Neuron (in vitro differentiated cells): ENCODE results near the gene ALKBH8.

Source experiments
- H2AFZ ChIP-seq: one replicate; pipeline ENCODE4 v1.6.1; 2013; ENCODE audit warnings: low read depth, mild to moderate bottlenecking, inconsistent platforms, low read length, moderate library complexity
- H3K27me3 ChIP-seq: one replicate; pipeline ENCODE4 v1.6.1; 2013; ENCODE audit warnings: low read length; ENCODE audit not compliant: insufficient read depth
- H3K36me3 ChIP-seq: one replicate; pipeline ENCODE4 v1.6.1; 2013; ENCODE audit warnings: low read length; ENCODE audit not compliant: insufficient read depth
- H3K4me1 ChIP-seq: one replicate; pipeline ENCODE4 v1.6.1; 2013; ENCODE audit warnings: low read length; ENCODE audit not compliant: insufficient read depth
- H3K4me3 ChIP-seq: 2 replicates; pipeline ENCODE4 v1.5.1; 2013; ENCODE audit warnings: mild to moderate bottlenecking, low read length, moderate library complexity
- H3K9me3 ChIP-seq: one replicate; pipeline ENCODE4 v1.6.1; 2013; ENCODE audit warnings: low read length

The ALKBH8 gene

GRCh38 chr11:107565219-107565937 is at the start of gene ALKBH8:
Gene ALKBH8 (minus strand): TSS chr11:107565735. CDS start chr11:107560893, 4,842 bp downstream.
- Histone ChIP-seq H3K4me3 (peak within 1 kb of the TSS; percentile 88), H3K9me3 (peaks cover under 1% of the 10 kb centered on the region), H3K4me1 (peaks cover 19% of the 10 kb centered on the region), H3K27me3 (no peaks in the 10 kb centered on the region), H2AFZ (peak within 1 kb of the TSS; percentile 71), H3K36me3 (no peaks in the 10 kb centered on the region)

GRCh38 chr11:107612445-107612844 is 46.9 kb upstream of the ALKBH8 start:
- Histone ChIP-seq H3K4me3 (no peak overlapping the region), H2AFZ (no peak overlapping the region), H3K36me3 (no peaks in the 10 kb centered on the region), H3K9me3 (no peaks in the 10 kb centered on the region), H3K27me3 (no peaks in the 10 kb centered on the region), H3K4me1 (peaks cover 15% of the 10 kb centered on the region)

- Histone ChIP-seq H2AFZ (no peak overlapping the region), H3K4me1 (peaks cover 24% of the 10 kb centered on the region), H3K9me3 (no peaks in the 10 kb centered on the region), H3K27me3 (no peaks in the 10 kb centered on the region), H3K36me3 (no peaks in the 10 kb centered on the region), H3K4me3 (peak overlapping the region; percentile 13)
Observed at GRCh38 chr11:107609400-107610218, 44.1 kb upstream of the ALKBH8 start.

GRCh38 chr11:107608809-107609208 is 43.3 kb upstream of the ALKBH8 start:
- no peaks in the 10 kb centered on the region for H3K27me3 ChIP-seq
- peaks cover 24% of the 10 kb centered on the region for H3K4me1 ChIP-seq
- no peak overlapping the region for H2AFZ ChIP-seq
- no peaks in the 10 kb centered on the region for H3K36me3 ChIP-seq
- H3K9me3 ChIP-seq = no peaks in the 10 kb centered on the region
- no peak overlapping the region for H3K4me3 ChIP-seq

- no peaks in the 10 kb centered on the region for H3K36me3 ChIP-seq
- no peaks in the 10 kb centered on the region for H3K27me3 ChIP-seq
- H2AFZ ChIP-seq = no peak overlapping the region
- no peak overlapping the region for H3K4me3 ChIP-seq
- H3K4me1 ChIP-seq = peaks cover 24% of the 10 kb centered on the region
- H3K9me3 ChIP-seq = no peaks in the 10 kb centered on the region
Observed at GRCh38 chr11:107606141-107606540, 40.6 kb upstream of the ALKBH8 start.

- Histone ChIP-seq H3K4me3 (no peak overlapping the region), H3K9me3 (no peaks in the 10 kb centered on the region), H3K27me3 (no peaks in the 10 kb centered on the region), H3K4me1 (peaks cover 24% of the 10 kb centered on the region), H3K36me3 (no peaks in the 10 kb centered on the region), H2AFZ (no peak overlapping the region)
Observed at GRCh38 chr11:107605061-107606006, 39.8 kb upstream of the ALKBH8 start.

- Histone ChIP-seq H3K27me3 (no peaks in the 10 kb centered on the region), H3K4me3 (no peak overlapping the region)
Observed at GRCh38 chr11:107598225-107599139, 32.9 kb upstream of the ALKBH8 start.

GRCh38 chr11:107594736-107595135 is 29.2 kb upstream of the ALKBH8 start:
- Histone ChIP-seq H2AFZ (no peak overlapping the region), H3K4me1 (peaks cover 37% of the 10 kb centered on the region), H3K9me3 (no peaks in the 10 kb centered on the region), H3K4me3 (no peak overlapping the region), H3K27me3 (peaks cover 3% of the 10 kb centered on the region), H3K36me3 (no peaks in the 10 kb centered on the region)

More at GRCh38 chr11:107598225-107599139, 32.9 kb upstream of the ALKBH8 start:
- no peak overlapping the region for H2AFZ ChIP-seq
- peaks cover 11% of the 10 kb centered on the region for H3K4me1 ChIP-seq
- no peaks in the 10 kb centered on the region for H3K9me3 ChIP-seq
- no peaks in the 10 kb centered on the region for H3K36me3 ChIP-seq

GRCh38 chr11:107593951-107594350 is 28.4 kb upstream of the ALKBH8 start:
- peaks cover 37% of the 10 kb centered on the region for H3K4me1 ChIP-seq
- no peaks in the 10 kb centered on the region for H3K9me3 ChIP-seq
- H3K27me3 ChIP-seq = peaks cover 8% of the 10 kb centered on the region
- no peak overlapping the region for H2AFZ ChIP-seq
- H3K36me3 ChIP-seq = no peaks in the 10 kb centered on the region
- H3K4me3 ChIP-seq = no peak overlapping the region

GRCh38 chr11:107592813-107593212 is 27.3 kb upstream of the ALKBH8 start:
- no peak overlapping the region for H2AFZ ChIP-seq
- H3K9me3 ChIP-seq = no peaks in the 10 kb centered on the region
- peaks cover 16% of the 10 kb centered on the region for H3K27me3 ChIP-seq
- H3K36me3 ChIP-seq = no peaks in the 10 kb centered on the region
- H3K4me1 ChIP-seq = peaks cover 37% of the 10 kb centered on the region
- H3K4me3 ChIP-seq = peak overlapping the region; percentile 76

- no peaks in the 10 kb centered on the region for H3K9me3 ChIP-seq
Observed at GRCh38 chr11:107592231-107592590, 26.7 kb upstream of the ALKBH8 start.

More at GRCh38 chr11:107592231-107592590, 26.7 kb upstream of the ALKBH8 start:
- H3K4me3 ChIP-seq = peak overlapping the region; percentile 76
- H3K27me3 ChIP-seq = peaks cover 16% of the 10 kb centered on the region
- H3K36me3 ChIP-seq = no peaks in the 10 kb centered on the region
- H3K4me1 ChIP-seq = peaks cover 37% of the 10 kb centered on the region
- H2AFZ ChIP-seq = peak overlapping the region; percentile 79
